Muscle layer of duodenum (tissue), 2 donors: ENCODE measurements around the gene ZNF385D.

Experiments
- H3K27ac ChIP-seq: one replicate; pipeline ENCODE4 v1.7.0; 2013; ENCODE audit warnings: mild to moderate bottlenecking, low read length
- H3K27me3 ChIP-seq: one replicate; pipeline ENCODE4 v1.7.0; 2013; ENCODE audit warnings: low read depth, mild to moderate bottlenecking, control low read depth, low read length
- H3K36me3 ChIP-seq, 2 donors: one replicate each; pipeline ENCODE4 v1.7.0; 2013; ENCODE audit warnings: low read length in 2 of 2, control low read depth in 1 of 2, mild to moderate bottlenecking in 1 of 2; ENCODE audit not compliant: insufficient read depth in 2 of 2, control insufficient read depth in 1 of 2
- H3K4me1 ChIP-seq, 2 donors: one replicate each; pipeline ENCODE4 v1.7.0; 2013; ENCODE audit warnings: low read length in 2 of 2, mild to moderate bottlenecking in 2 of 2, control low read depth in 1 of 2, moderate library complexity in 1 of 2; ENCODE audit not compliant: insufficient read depth in 2 of 2, control insufficient read depth in 1 of 2
- H3K4me3 ChIP-seq, 2 donors: one replicate each; pipeline ENCODE4 v1.7.0; 2013; ENCODE audit warnings: low read length in 2 of 2, low read depth in 1 of 2, mild to moderate bottlenecking in 1 of 2
- H3K9me3 ChIP-seq, 2 donors: one replicate each; pipeline ENCODE4 v1.7.0; 2013; ENCODE audit warnings: low read length in 2 of 2, control low read depth in 1 of 2, mild to moderate bottlenecking in 1 of 2; ENCODE audit not compliant: control insufficient read depth in 1 of 2
- donor health status: healthy.

ZNF385D gene

GRCh38 chr3:21642433-21642832 is 108.6 kb downstream of the ZNF385D start:
- H3K9me3 ChIP-seq, result no peaks in the 10 kb centered on the region
- no peak overlapping the region for H3K4me3 ChIP-seq
- H3K36me3 ChIP-seq, result no peaks in the 10 kb centered on the region
- H3K27ac ChIP-seq, result no peak overlapping the region
- H3K27me3 ChIP-seq, result no peaks in the 10 kb centered on the region
- peaks cover 0 to 7% of the 10 kb centered on the region in 2 donors for H3K4me1 ChIP-seq

GRCh38 chr3:21641959-21642358 is 109.1 kb downstream of the ZNF385D start:
- Histone ChIP-seq H3K9me3 (no peaks in the 10 kb centered on the region), H3K36me3 (no peaks in the 10 kb centered on the region), H3K4me3 (no peak overlapping the region), H3K4me1 (peaks cover 0 to 7% of the 10 kb centered on the region in 2 donors), H3K27ac (no peak overlapping the region), H3K27me3 (no peaks in the 10 kb centered on the region)

GRCh38 chr3:21638488-21638887 is 112.5 kb downstream of the ZNF385D start:
- Histone ChIP-seq H3K9me3 (no peaks in the 10 kb centered on the region), H3K36me3 (no peaks in the 10 kb centered on the region), H3K27me3 (no peaks in the 10 kb centered on the region), H3K4me3 (no peak overlapping the region), H3K4me1 (no peaks in the 10 kb centered on the region), H3K27ac (no peak overlapping the region)

GRCh38 chr3:21634112-21634511 is 116.9 kb downstream of the ZNF385D start:
- no peaks in the 10 kb centered on the region for H3K9me3 ChIP-seq
- H3K27me3 ChIP-seq, result no peaks in the 10 kb centered on the region
- no peaks in the 10 kb centered on the region for H3K36me3 ChIP-seq
- no peak overlapping the region for H3K4me3 ChIP-seq
- no peaks in the 10 kb centered on the region for H3K4me1 ChIP-seq
- H3K27ac ChIP-seq, result no peak overlapping the region

- H3K27ac ChIP-seq, result no peak overlapping the region
- no peaks in the 10 kb centered on the region for H3K27me3 ChIP-seq
- H3K4me3 ChIP-seq, result no peak overlapping the region
- H3K9me3 ChIP-seq, result no peaks in the 10 kb centered on the region
- H3K4me1 ChIP-seq, result no peaks in the 10 kb centered on the region
- no peaks in the 10 kb centered on the region for H3K36me3 ChIP-seq
Observed at GRCh38 chr3:21624524-21624923, 126.5 kb downstream of the ZNF385D start.

GRCh38 chr3:21621181-21621651 is 129.8 kb downstream of the ZNF385D start:
- H3K4me1 ChIP-seq, result no peaks in the 10 kb centered on the region
- H3K27ac ChIP-seq, result no peak overlapping the region
- no peaks in the 10 kb centered on the region for H3K36me3 ChIP-seq
- no peaks in the 10 kb centered on the region for H3K9me3 ChIP-seq
- no peaks in the 10 kb centered on the region for H3K27me3 ChIP-seq
- no peak overlapping the region for H3K4me3 ChIP-seq

GRCh38 chr3:21620511-21621155 is 130.4 kb downstream of the ZNF385D start:
- no peak overlapping the region for H3K27ac ChIP-seq
- no peaks in the 10 kb centered on the region for H3K9me3 ChIP-seq
- H3K4me3 ChIP-seq, result no peak overlapping the region
- H3K36me3 ChIP-seq, result no peaks in the 10 kb centered on the region
- no peaks in the 10 kb centered on the region for H3K27me3 ChIP-seq
- H3K4me1 ChIP-seq, result no peaks in the 10 kb centered on the region

- no peaks in the 10 kb centered on the region for H3K27me3 ChIP-seq
- H3K4me3 ChIP-seq, result no peak overlapping the region
- H3K36me3 ChIP-seq, result no peaks in the 10 kb centered on the region
- H3K27ac ChIP-seq, result no peak overlapping the region
- no peaks in the 10 kb centered on the region for H3K4me1 ChIP-seq
- no peaks in the 10 kb centered on the region for H3K9me3 ChIP-seq
Observed at GRCh38 chr3:21618695-21619094, 132.3 kb downstream of the ZNF385D start.

GRCh38 chr3:21613372-21614070 is 137.5 kb downstream of the ZNF385D start:
- Histone ChIP-seq H3K4me3 (no peak overlapping the region), H3K36me3 (no peaks in the 10 kb centered on the region), H3K27me3 (no peaks in the 10 kb centered on the region)

GRCh38 chr3:21601178-21601577 is 149.8 kb downstream of the ZNF385D start:
- Histone ChIP-seq H3K36me3 (no peaks in the 10 kb centered on the region), H3K27me3 (no peaks in the 10 kb centered on the region), H3K4me3 (no peak overlapping the region), H3K9me3 (no peaks in the 10 kb centered on the region), H3K4me1 (no peaks in the 10 kb centered on the region), H3K27ac (no peak overlapping the region)

More at GRCh38 chr3:21613372-21614070, 137.5 kb downstream of the ZNF385D start:
- Histone ChIP-seq H3K27ac (no peak overlapping the region), H3K4me1 (no peaks in the 10 kb centered on the region), H3K9me3 (no peaks in the 10 kb centered on the region)

GRCh38 chr3:21599890-21600289 is 151.1 kb downstream of the ZNF385D start:
- no peak overlapping the region for H3K4me3 ChIP-seq
- H3K9me3 ChIP-seq, result no peaks in the 10 kb centered on the region
- H3K4me1 ChIP-seq, result no peaks in the 10 kb centered on the region
- H3K27ac ChIP-seq, result no peak overlapping the region
- H3K36me3 ChIP-seq, result no peaks in the 10 kb centered on the region
- H3K27me3 ChIP-seq, result no peaks in the 10 kb centered on the region
